Panc1 (cell line): ENCODE results near the gene OGFOD2. TPM values are rescaled to one million over a fixed set of nuclear protein-coding genes. Genes with fewer than 3 reads are reported as not detected.

Source experiments
- ATAC-seq: fragments of 200-7000 bp; cut with Tn5 transposase; 2 replicates; pipeline ENCODE4 v1.9.1; 2020; ENCODE audit warnings: mild to moderate bottlenecking, moderate library complexity
- BruUV-seq: library from RNA; stranded (reverse); fragments of 400-500 nt; replicated peaks from 2 replicates; lab custom pipeline; 2021; lab: Mats Ljungman, UMichigan
- CTCF ChIA-PET: fragments of 300-600 bp; sonication (Branson Sonifier 250); formaldehyde crosslinking; loops from one replicate; lab custom pipeline; 2022; ENCODE audit warnings: antibody characterized with exemption; lab: Charles Lee
- POLR2A ChIA-PET: fragments of 300-600 bp; sonication (Branson Sonifier 250); formaldehyde crosslinking; loops from one replicate; lab custom pipeline; 2022; ENCODE audit warnings: antibody characterized with exemption; lab: Charles Lee
- DNase-seq: peaks from one replicate; pipeline ENCODE4 v3.0.0-alpha.2; 2010; ENCODE audit warnings: low read depth, low spot score
- H3K27ac ChIP-seq: 2 replicates; pipeline ENCODE4 v1.5.1; 2011; ENCODE audit warnings: mild to moderate bottlenecking, low read length, inconsistent platforms
- H3K27me3 ChIP-seq: fragments of 200-500 bp; sonication (Bioruptor generic); 2 replicates; pipeline ENCODE4 v1.6.0; 2014; ENCODE audit warnings: low read length, inconsistent platforms; ENCODE audit not compliant: control insufficient read depth, insufficient read depth
- H3K36me3 ChIP-seq: fragments of 200-500 bp; sonication (Bioruptor generic); 2 replicates; pipeline ENCODE4 v1.5.1; 2014; ENCODE audit warnings: inconsistent platforms, mild to moderate bottlenecking, low read length, moderate library complexity; ENCODE audit not compliant: control insufficient read depth, insufficient read depth
- H3K4me1 ChIP-seq: 2 replicates; pipeline ENCODE4 v1.5.1; 2011; ENCODE audit warnings: inconsistent platforms, mild to moderate bottlenecking, low read length, moderate library complexity; ENCODE audit not compliant: control insufficient read depth, insufficient read depth
- H3K4me3 ChIP-seq, 2 experiments: 2 replicates each; pipeline ENCODE4 v1.5.1; 2011 to 2012; ENCODE audit warnings: low read depth in 2 of 2, low read length in 2 of 2, mild to moderate bottlenecking in 2 of 2, inconsistent platforms in 1 of 2, moderate library complexity in 1 of 2
- H3K9me3 ChIP-seq: fragments of 200-500 bp; sonication (Bioruptor generic); 2 replicates; pipeline ENCODE4 v1.5.1; 2014; ENCODE audit warnings: low read depth, mild to moderate bottlenecking, inconsistent platforms, low read length, moderate library complexity; ENCODE audit not compliant: control insufficient read depth, insufficient read depth
- CTCF ChIP-seq: fragments of 450-650 bp; IDR thresholded peaks from 2 replicates; pipeline ENCODE4 v1.5.1; 2017; ENCODE audit warnings: mild to moderate bottlenecking
- POLR2AphosphoS5 ChIP-seq: IDR thresholded peaks from 2 replicates; pipeline ENCODE4 v1.6.1; 2012; ENCODE audit warnings: mild to moderate bottlenecking, low read depth, low read length, moderate library complexity
- REST ChIP-seq, 2 experiments: IDR thresholded peaks; 2 replicates each; pipeline ENCODE4 v1.6.1; 2011 to 2012; ENCODE audit warnings: low read depth in 2 of 2, control low read depth in 1 of 2, low read length in 1 of 2, mild to moderate bottlenecking in 1 of 2, moderate library complexity in 1 of 2; ENCODE audit not compliant: insufficient read depth in 1 of 2
- SIN3A ChIP-seq: IDR thresholded peaks from 2 replicates; pipeline ENCODE4 v1.6.1; 2012; ENCODE audit warnings: low read depth, mild to moderate bottlenecking, low read length, moderate library complexity, borderline replicate concordance; ENCODE audit not compliant: insufficient read depth
- TCF7L2 ChIP-seq: IDR thresholded peaks from 2 replicates; pipeline ENCODE4 v1.6.1; 2011; ENCODE audit warnings: mild to moderate bottlenecking, low read depth, low read length, inconsistent platforms
- in situ Hi-C: cut with HindIII; loops from 2 replicates; pipeline ENCODE4 v1.10.0; 2016; ENCODE audit warnings: low sequenced_read_pairs, low pct_unique_long_range_greater_than_20kb
- intact Hi-C: fragments of 100-400 bp; cut with micrococcal nuclease; formaldehyde crosslinking; loops from one replicate; pipeline ENCODE4 v1.10.0; 2022; ENCODE audit not compliant: unreplicated experiment
- total RNA-seq: library from RNA; stranded (reverse); gene quantifications from one replicate; pipeline ENCODE4 v1.2.1, GENCODE V29; 2021; ENCODE audit not compliant: unreplicated experiment

The OGFOD2 gene
- total RNA-seq, 1 experiment from 2014 or later = 32.0 TPM

- Histone ChIP-seq H3K27me3 (no peaks in the 10 kb centered on the region), H3K4me3 (no peak overlapping the region), H3K4me1 (no peaks in the 10 kb centered on the region), H3K36me3 (no peaks in the 10 kb centered on the region), H3K27ac (no peak overlapping the region), H3K9me3 (no peaks in the 10 kb centered on the region)
- intact Hi-C loops = no loop called here
- BruUV-seq = no TSS peak
- DNase-seq (no peak), ATAC-seq (no peak)
- ChIA-PET POLR2A (no interaction called here), CTCF (no interaction called here)
- TF ChIP-seq POLR2AphosphoS5 (no peak), SIN3A (no peak), REST (IDR thresholded peaks at IDR 0.05; ENCODE audit: insufficient read depth in 1 of 2, low read depth in 2 of 2, low read length in 1 of 2) (no peak), CTCF (no peak), TCF7L2 (no peak)
- in situ Hi-C loops = no loop called here
Measured at GRCh38 chr12:123017753-123018152, 42.7 kb downstream of the OGFOD2 start.

DNA sequence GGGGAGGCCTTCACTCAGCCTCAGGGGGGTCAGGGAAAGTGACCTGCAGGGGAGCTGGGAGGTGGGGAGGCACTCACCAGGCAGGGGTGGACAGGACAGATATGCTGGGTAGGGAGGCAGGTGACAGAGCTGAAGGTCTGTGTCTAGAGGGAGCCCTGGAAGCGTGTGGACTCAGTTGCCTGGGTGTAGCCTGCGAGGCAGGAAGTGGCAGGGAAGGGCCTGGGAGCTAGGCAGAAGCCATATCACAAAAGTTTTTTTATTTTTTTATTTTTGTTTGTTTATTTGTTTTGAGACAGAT, 44.7 kb downstream of the OGFOD2 start:
- no peak for DNase-seq
- Histone ChIP-seq H3K27ac (no peak overlapping the region), H3K9me3 (no peaks in the 10 kb centered on the region), H3K36me3 (no peaks in the 10 kb centered on the region), H3K27me3 (no peaks in the 10 kb centered on the region), H3K4me3 (no peak overlapping the region), H3K4me1 (peaks cover 5% of the 10 kb centered on the region)
- TF ChIP-seq POLR2AphosphoS5 (no peak), SIN3A (no peak)
- in situ Hi-C loops (no loop called here), intact Hi-C loops (no loop called here)
- 0 out of 2 replicates have a peak, but pooled peaks have one; percentile 35 for ATAC-seq
- ChIA-PET POLR2A (no interaction called here), CTCF (no interaction called here)
- no TSS peak for BruUV-seq

GRCh38 chr12:123021688-123022604, 46.9 kb downstream of the OGFOD2 start:
- BruUV-seq = no TSS peak
- CTCF ChIA-PET = no interaction called here
- intact Hi-C loops (no loop called here), in situ Hi-C loops (no loop called here)
- POLR2A ChIA-PET = no interaction called here
- Histone ChIP-seq H3K4me1 (peaks cover 10% of the 10 kb centered on the region), H3K27ac (no peak overlapping the region), H3K36me3 (no peaks in the 10 kb centered on the region), H3K27me3 (no peaks in the 10 kb centered on the region), H3K4me3 (no peak overlapping the region), H3K9me3 (no peaks in the 10 kb centered on the region)
- TF ChIP-seq SIN3A (no peak), REST (IDR thresholded peaks at IDR 0.05; ENCODE audit: insufficient read depth in 1 of 2, low read depth in 2 of 2, low read length in 1 of 2) (no peak), TCF7L2 (no peak), CTCF (no peak), POLR2AphosphoS5 (no peak)
- DNase-seq (no peak), ATAC-seq (no peak)
